Spleen (tissue), 11 donors: Measurements from ENCODE around the gene HSF2BP. TPM values are rescaled to one million over a fixed set of nuclear protein-coding genes. Genes with fewer than 3 reads are reported as not detected.

Experiments used
- DNase-seq: peaks from one replicate; pipeline ENCODE4 v3.0.0-alpha.2; 2020
- H3K27ac ChIP-seq, 8 donors: fragments of 200-600 bp; sonication (generic) in 7 of 8; 1 replicate in 4 of 8; 2 replicates in 4 of 8; pipeline versions ENCODE4 v1.5.0 to v1.8.0; 2016 to 2021; ENCODE audit warnings: inconsistent platforms in 4 of 8, mild to moderate bottlenecking in 4 of 8, moderate library complexity in 1 of 8
- H3K27me3 ChIP-seq, 7 donors: fragments of 200-600 bp; sonication (generic) in 6 of 7; replicated peaks in 1 of 7; 1 replicate in 4 of 7; 2 replicates in 3 of 7; pipeline versions ENCODE4 v1.5.0 to v1.8.0; 2016 to 2021; ENCODE audit warnings: inconsistent platforms in 3 of 7, mild to moderate bottlenecking in 1 of 7
- H3K36me3 ChIP-seq, 6 donors: fragments of 200-600 bp; sonication (generic) in 5 of 6; 1 replicate in 4 of 6; 2 replicates in 2 of 6; pipeline versions ENCODE4 v1.5.0 to v1.8.0; 2016 to 2021; ENCODE audit warnings: inconsistent platforms in 2 of 6
- H3K4me1 ChIP-seq, 6 donors: fragments of 200-600 bp; sonication (generic) in 5 of 6; 1 replicate in 3 of 6; 2 replicates in 3 of 6; pipeline versions ENCODE4 v1.5.0 to v1.8.0; 2016 to 2021; ENCODE audit warnings: inconsistent platforms in 3 of 6
- H3K4me3 ChIP-seq, 8 donors: fragments of 200-600 bp; sonication (generic) in 7 of 8; 1 replicate in 4 of 8; 2 replicates in 4 of 8; pipeline versions ENCODE4 v1.5.0 to v1.8.0; 2016 to 2021; ENCODE audit warnings: inconsistent platforms in 4 of 8, mild to moderate bottlenecking in 4 of 8, moderate library complexity in 2 of 8
- H3K9me3 ChIP-seq, 8 donors: fragments of 200-600 bp; sonication (generic) in 7 of 8; 1 replicate in 4 of 8; 2 replicates in 4 of 8; pipeline versions ENCODE4 v1.5.0 to v1.8.0; 2016 to 2021; ENCODE audit warnings: inconsistent platforms in 4 of 8
- CTCF ChIP-seq, 11 experiments: fragments of 200-600 bp in 7 of 11; fragments of 450-650 bp in 4 of 11; sonication (generic) in 4 of 11; IDR thresholded peaks in 8 of 11; conservative IDR thresholded peaks in 3 of 11; 1 replicate in 7 of 11; 2 replicates in 4 of 11; pipeline versions ENCODE4 v1.4.0 to v1.8.0; 2016 to 2021; ENCODE audit warnings: antibody characterized with exemption in 11 of 11, inconsistent platforms in 4 of 11, mild to moderate bottlenecking in 1 of 11
- POLR2A ChIP-seq, 3 donors: fragments of 450-650 bp; IDR thresholded peaks; one replicate each; pipeline ENCODE4 v1.5.1; 2017; ENCODE audit warnings: antibody characterized with exemption in 3 of 3, mild to moderate bottlenecking in 1 of 3
- POLR2AphosphoS5 ChIP-seq, 3 donors: sonication (generic); formaldehyde crosslinking; IDR thresholded peaks; one replicate each; pipeline ENCODE4 v1.5.1; 2017; ENCODE audit warnings: antibody characterized with exemption in 3 of 3
- WGBS, 5 donors: extraction: QIAGEN DNeasy Blood & Tissue Kit in 3 of 5; methylation state at CpG; one replicate each; pipeline versions ENCODE4 v1.1.5 to v1.1.7; 2013 to 2018; 5-methylcytosine and 5-hydroxymethylcytosine counted together
- intact Hi-C: fragments of 100-400 bp; cut with DNase I; formaldehyde crosslinking; loops from one replicate; pipeline ENCODE4 v1.15.0; 2023; ENCODE audit warnings: low total_unique reads
- polyA plus RNA-seq, 3 donors: library from polyadenylated mRNA; stranded (reverse); fragments of 200-250 nt; gene quantifications; one replicate each; pipeline ENCODE4 v1.2.1, GENCODE V29; 2013
- total RNA-seq, 7 donors: library from RNA; depleted of rRNA in 3 of 7; stranded (reverse); fragments of >200 nt in 3 of 7; fragmentation: NEBNext Ultra II Directional in 4 of 7; extraction: Animal tissue kit (Norgen Biotek cat#: 25700) in 4 of 7; gene quantifications; one replicate each; pipeline versions ENCODE4 v1.1.0 to v1.2.1, GENCODE V29; 2016 to 2021
- donor health status: healthy with polysubstance abuse.
- donor health status: DM: no; HTN: no; CAD: no; lungs with moderate emphysema.
- donor health status: DM: no; HTN: no; CAD: no.
- donor health status: Bipolar disorder and iron deficiency.
- donor health status: healthy.
- donor health status: DM: no; HTN: no; CAD: no.
- donor health status: DM: yes; HTN: yes; CAD: no.

HSF2BP gene
- total and polyA plus RNA-seq, 10 donors, result 0.13 to 1.9 (median 0.41) TPM; not detected in 2

- 66 to 82% (median 71%) methylated on average over 6 of the region's 6 CpGs for WGBS, 5 donors
- no peak for TF ChIP-seq POLR2AphosphoS5 (IDR thresholded peaks at IDR 0.05)
- TF ChIP-seq CTCF (IDR thresholded peaks at IDR 0.05 in 8 of 11, conservative IDR thresholded peaks at IDR 0.05 in 3 of 11), result no peak
- no peak for TF ChIP-seq POLR2A (IDR thresholded peaks at IDR 0.05)
- no peak for DNase-seq
- Histone ChIP-seq H3K27me3 (no peaks in the 10 kb centered on the region), H3K36me3 (no peaks in the 10 kb centered on the region), H3K4me3 (no peak overlapping the region), H3K27ac (no peak overlapping the region), H3K9me3 (no peaks in the 10 kb centered on the region), H3K4me1 (peaks cover 16 to 25% (median 18%) of the 10 kb centered on the region in 6 donors)
- intact Hi-C loops, result no loop called here
Measured at GRCh38 chr21:43644609-43645008, 14.7 kb downstream of the HSF2BP start.

GRCh38 chr21:43644071-43644470 is 15.2 kb downstream of the HSF2BP start:
- Histone ChIP-seq H3K9me3 (no peaks in the 10 kb centered on the region), H3K27me3 (no peaks in the 10 kb centered on the region), H3K36me3 (no peaks in the 10 kb centered on the region), H3K27ac (no peak overlapping the region), H3K4me1 (peaks cover 16 to 25% (median 18%) of the 10 kb centered on the region in 6 donors), H3K4me3 (no peak overlapping the region)
- TF ChIP-seq POLR2AphosphoS5 (IDR thresholded peaks at IDR 0.05) (no peak), CTCF (IDR thresholded peaks at IDR 0.05 in 8 of 11, conservative IDR thresholded peaks at IDR 0.05 in 3 of 11) (no peak), POLR2A (IDR thresholded peaks at IDR 0.05) (no peak)
- no peak for DNase-seq
- intact Hi-C loops, result no loop called here
- WGBS, 5 donors, result 84 to 91% (median 87%) methylated on average over 4 of the region's 4 CpGs

GRCh38 chr21:43643193-43643592 is 16.1 kb downstream of the HSF2BP start:
- no peak for TF ChIP-seq POLR2AphosphoS5 (IDR thresholded peaks at IDR 0.05)
- TF ChIP-seq CTCF (IDR thresholded peaks at IDR 0.05 in 8 of 11, conservative IDR thresholded peaks at IDR 0.05 in 3 of 11), result no peak
- TF ChIP-seq POLR2A (IDR thresholded peaks at IDR 0.05), result no peak
- Histone ChIP-seq H3K9me3 (no peaks in the 10 kb centered on the region), H3K27me3 (no peaks in the 10 kb centered on the region), H3K4me1 (peaks cover 16 to 25% (median 18%) of the 10 kb centered on the region in 6 donors), H3K36me3 (no peaks in the 10 kb centered on the region), H3K4me3 (no peak overlapping the region), H3K27ac (no peak overlapping the region)
- intact Hi-C loops, result no loop called here
- DNase-seq, result no peak
- 89 to 98% (median 96%) methylated on average over 4 of the region's 4 CpGs for WGBS, 5 donors

- intact Hi-C loops, result no loop called here
- H3K4me1 ChIP-seq, result peaks cover 3 to 11% (median 4%) of the 10 kb centered on the region in 6 donors
- no peaks in the 10 kb centered on the region for H3K9me3 ChIP-seq
- no peaks in the 10 kb centered on the region for H3K27me3 ChIP-seq
- no peak overlapping the region for H3K4me3 ChIP-seq
- no peak overlapping the region for H3K27ac ChIP-seq
- no peak for DNase-seq
- 67 to 90% (median 73%) methylated on average over 3 of the region's 3 CpGs for WGBS, 5 donors
- H3K36me3 ChIP-seq, result no peaks in the 10 kb centered on the region
- TF ChIP-seq POLR2AphosphoS5 (IDR thresholded peaks at IDR 0.05) (no peak), CTCF (IDR thresholded peaks at IDR 0.05 in 8 of 11, conservative IDR thresholded peaks at IDR 0.05 in 3 of 11) (no peak), POLR2A (IDR thresholded peaks at IDR 0.05) (no peak)
Measured at GRCh38 chr21:43640400-43640799, 18.9 kb downstream of the HSF2BP start.
